ENCODE results near the gene KCP. TPM values are rescaled to one million over a fixed set of nuclear protein-coding genes. Genes with fewer than 3 reads are reported as not detected.

KCP gene
- total and polyA plus RNA-seq, 10 of the 15 experiments (the other 5 are each of a cell fraction or from before 2014, with no cell fraction given): 0.05 to 7.8 (median 2.5) TPM

DNA sequence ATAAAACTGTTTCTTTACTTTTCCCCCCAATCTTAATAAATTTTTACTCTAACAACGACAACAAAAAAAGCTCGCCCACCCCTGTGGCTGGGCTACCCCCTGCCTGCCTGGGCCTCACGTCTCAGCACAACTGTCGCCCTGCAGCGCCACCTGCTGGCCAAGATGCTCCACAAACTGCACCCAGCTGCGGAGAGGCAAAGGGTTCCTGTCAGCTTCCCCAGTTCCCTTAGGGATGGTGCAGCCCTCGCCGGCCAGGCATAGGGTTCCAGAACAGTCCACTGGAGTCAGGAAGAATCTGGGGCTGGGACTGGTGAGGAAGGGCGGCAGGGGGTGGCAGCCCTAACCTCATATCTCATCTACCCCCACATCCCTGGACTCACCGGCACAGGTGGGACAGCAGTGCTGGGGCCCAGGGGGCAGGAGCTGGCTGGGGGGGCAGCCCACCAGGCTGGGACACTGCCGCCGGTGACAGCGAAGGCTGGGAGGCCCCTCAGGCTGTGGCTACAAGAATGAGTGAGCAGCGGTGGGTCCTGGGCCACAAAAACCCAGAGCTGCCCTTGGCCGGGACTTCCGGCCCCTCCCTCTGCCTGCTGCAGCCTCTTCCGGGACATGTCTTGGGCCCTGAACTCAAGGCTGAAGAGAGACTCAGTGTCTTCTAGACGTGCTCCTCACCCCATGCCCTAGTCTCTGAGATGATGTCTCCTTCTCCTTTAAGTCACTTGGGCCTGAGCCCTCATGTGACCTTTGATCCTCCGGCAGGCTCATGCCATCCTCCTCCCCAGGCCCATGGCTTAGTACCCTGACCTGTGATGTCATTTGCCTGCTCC lies 26.7 kb downstream of the KCP start (continued):
- TF ChIP-seq ZNF217 (IDR thresholded peaks at IDR 0.05) (0 out of 2 replicates have a peak, but pooled peaks have one; percentile 34), ZSCAN29 (IDR thresholded peaks at IDR 0.05) (no peak), CBFB (IDR thresholded peaks at IDR 0.05; ENCODE audit: low read depth) (peak; percentile 59; the same call in 1 of the 2 replicates), ZNF274 (IDR thresholded peaks at IDR 0.05; ENCODE audit: insufficient read depth, insufficient read length) (no peak), BRCA1 (IDR thresholded peaks at IDR 0.05; ENCODE audit: low read depth, low read length) (no peak), TCF12 (IDR thresholded peaks at IDR 0.05; ENCODE audit: low read depth, low read length) (no peak), ZZZ3 (IDR thresholded peaks at IDR 0.05; ENCODE audit: control insufficient read depth, insufficient read length, low read depth) (no peak), CBX5 (IDR thresholded peaks at IDR 0.05; ENCODE audit: low read depth) (peak; percentile 83; the same call in 1 of the 2 replicates), IKZF2 (IDR thresholded peaks at IDR 0.05) (peak; percentile 43 to 58; a peak in 3 of 4 replicates), HDAC2 (IDR thresholded peaks at IDR 0.05) (no peak), EED (IDR thresholded peaks at IDR 0.05; ENCODE audit: low read depth) (peak; percentile 83), BMI1 (IDR thresholded peaks at IDR 0.05; ENCODE audit: borderline replicate concordance) (no peak), POLR2AphosphoS5 (IDR thresholded peaks at IDR 0.05; ENCODE audit: low read length) (0 out of 2 replicates have a peak, but pooled peaks have one; percentile 31), BACH1 (IDR thresholded peaks at IDR 0.05; ENCODE audit: borderline replicate concordance) (no peak; the same call in none of the 2 replicates), TAF1 (IDR thresholded peaks at IDR 0.05; ENCODE audit: borderline replicate concordance, low read depth, low read length) (0 out of 2 replicates have a peak, but pooled peaks have one; percentile 47), NFIC (IDR thresholded peaks at IDR 0.05; ENCODE audit: low read depth, low read length) (no peak), ESRRA (IDR thresholded peaks at IDR 0.05; ENCODE audit: low read length) (no peak), SREBF2 (IDR thresholded peaks at IDR 0.05; ENCODE audit: low read length) (no peak), TCF3 (IDR thresholded peaks at IDR 0.05; ENCODE audit: borderline replicate concordance, insufficient read depth, low read depth, low read length) (no peak), RBBP5 (conservative IDR thresholded peaks at IDR 0.05) (no peak)
- TF ChIP-seq, protein P1, sequence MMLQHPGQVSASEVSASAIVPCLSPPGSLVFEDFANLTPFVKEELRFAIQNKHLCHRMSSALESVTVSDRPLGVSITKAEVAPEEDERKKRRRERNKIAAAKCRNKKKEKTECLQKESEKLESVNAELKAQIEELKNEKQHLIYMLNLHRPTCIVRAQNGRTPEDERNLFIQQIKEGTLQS (IDR thresholded peaks at IDR 0.05; ENCODE audit: borderline replicate concordance, extremely low read depth, low read depth, low read length): no peak
- TF ChIP-seq, protein P2, sequence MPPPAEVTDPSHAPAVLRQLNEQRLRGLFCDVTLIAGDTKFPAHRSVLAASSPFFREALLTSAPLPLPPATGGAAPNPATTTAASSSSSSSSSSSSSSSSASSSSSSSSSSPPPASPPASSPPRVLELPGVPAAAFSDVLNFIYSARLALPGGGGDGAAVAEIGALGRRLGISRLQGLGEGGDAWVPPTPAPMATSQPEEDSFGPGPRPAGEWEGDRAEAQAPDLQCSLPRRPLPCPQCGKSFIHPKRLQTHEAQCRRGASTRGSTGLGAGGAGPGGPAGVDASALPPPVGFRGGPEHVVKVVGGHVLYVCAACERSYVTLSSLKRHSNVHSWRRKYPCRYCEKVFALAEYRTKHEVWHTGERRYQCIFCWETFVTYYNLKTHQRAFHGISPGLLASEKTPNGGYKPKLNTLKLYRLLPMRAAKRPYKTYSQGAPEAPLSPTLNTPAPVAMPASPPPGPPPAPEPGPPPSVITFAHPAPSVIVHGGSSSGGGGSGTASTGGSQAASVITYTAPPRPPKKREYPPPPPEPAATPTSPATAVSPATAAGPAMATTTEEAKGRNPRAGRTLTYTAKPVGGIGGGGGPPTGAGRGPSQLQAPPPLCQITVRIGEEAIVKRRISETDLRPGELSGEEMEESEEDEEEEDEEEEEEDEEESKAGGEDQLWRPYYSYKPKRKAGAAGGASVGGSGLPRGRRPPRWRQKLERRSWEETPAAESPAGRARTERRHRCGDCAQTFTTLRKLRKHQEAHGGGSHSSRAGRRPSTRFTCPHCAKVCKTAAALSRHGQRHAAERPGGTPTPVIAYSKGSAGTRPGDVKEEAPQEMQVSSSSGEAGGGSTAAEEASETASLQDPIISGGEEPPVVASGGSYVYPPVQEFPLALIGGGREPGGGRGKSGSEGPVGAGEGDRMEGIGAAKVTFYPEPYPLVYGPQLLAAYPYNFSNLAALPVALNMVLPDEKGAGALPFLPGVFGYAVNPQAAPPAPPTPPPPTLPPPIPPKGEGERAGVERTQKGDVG (CRISPR knock-in tag; IDR thresholded peaks at IDR 0.05): no peak
- TF ChIP-seq, protein P3, sequence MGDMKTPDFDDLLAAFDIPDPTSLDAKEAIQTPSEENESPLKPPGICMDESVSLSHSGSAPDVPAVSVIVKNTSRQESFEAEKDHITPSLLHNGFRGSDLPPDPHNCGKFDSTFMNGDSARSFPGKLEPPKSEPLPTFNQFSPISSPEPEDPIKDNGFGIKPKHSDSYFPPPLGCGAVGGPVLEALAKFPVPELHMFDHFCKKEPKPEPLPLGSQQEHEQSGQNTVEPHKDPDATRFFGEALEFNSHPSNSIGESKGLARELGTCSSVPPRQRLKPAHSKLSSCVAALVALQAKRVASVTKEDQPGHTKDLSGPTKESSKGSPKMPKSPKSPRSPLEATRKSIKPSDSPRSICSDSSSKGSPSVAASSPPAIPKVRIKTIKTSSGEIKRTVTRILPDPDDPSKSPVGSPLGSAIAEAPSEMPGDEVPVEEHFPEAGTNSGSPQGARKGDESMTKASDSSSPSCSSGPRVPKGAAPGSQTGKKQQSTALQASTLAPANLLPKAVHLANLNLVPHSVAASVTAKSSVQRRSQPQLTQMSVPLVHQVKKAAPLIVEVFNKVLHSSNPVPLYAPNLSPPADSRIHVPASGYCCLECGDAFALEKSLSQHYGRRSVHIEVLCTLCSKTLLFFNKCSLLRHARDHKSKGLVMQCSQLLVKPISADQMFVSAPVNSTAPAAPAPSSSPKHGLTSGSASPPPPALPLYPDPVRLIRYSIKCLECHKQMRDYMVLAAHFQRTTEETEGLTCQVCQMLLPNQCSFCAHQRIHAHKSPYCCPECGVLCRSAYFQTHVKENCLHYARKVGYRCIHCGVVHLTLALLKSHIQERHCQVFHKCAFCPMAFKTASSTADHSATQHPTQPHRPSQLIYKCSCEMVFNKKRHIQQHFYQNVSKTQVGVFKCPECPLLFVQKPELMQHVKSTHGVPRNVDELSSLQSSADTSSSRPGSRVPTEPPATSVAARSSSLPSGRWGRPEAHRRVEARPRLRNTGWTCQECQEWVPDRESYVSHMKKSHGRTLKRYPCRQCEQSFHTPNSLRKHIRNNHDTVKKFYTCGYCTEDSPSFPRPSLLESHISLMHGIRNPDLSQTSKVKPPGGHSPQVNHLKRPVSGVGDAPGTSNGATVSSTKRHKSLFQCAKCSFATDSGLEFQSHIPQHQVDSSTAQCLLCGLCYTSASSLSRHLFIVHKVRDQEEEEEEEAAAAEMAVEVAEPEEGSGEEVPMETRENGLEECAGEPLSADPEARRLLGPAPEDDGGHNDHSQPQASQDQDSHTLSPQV (IDR thresholded peaks at IDR 0.05): no peak

Measured in GM12878 (cell line).